OCI-LY1 (cell line): ENCODE measurements around the gene NFIA.

Source experiments
- CTCF ChIP-seq: fragments of 200-600 bp; sonication (generic), shearing (Covaris generic); IDR thresholded peaks from 2 replicates; pipeline ENCODE4 v1.5.1; 2017; ENCODE audit warnings: mild to moderate bottlenecking, antibody characterized with exemption, low read length, moderate library complexity, mixed read lengths
- EZH2 ChIP-seq: fragments of 200-600 bp; sonication (generic), shearing (Covaris generic); IDR thresholded peaks from 2 replicates; pipeline ENCODE4 v1.8.0; 2017; ENCODE audit warnings: borderline replicate concordance, mixed run types, mild to moderate bottlenecking, antibody characterized with exemption, low read length, moderate library complexity, mixed read lengths

- TF ChIP-seq CTCF: no peak
- no peak for TF ChIP-seq EZH2
Observed at GRCh38 chr1:61114178-61114870, 32.0 kb downstream of the NFIA start.
